ENCODE data around the gene SNORC.

DNA sequence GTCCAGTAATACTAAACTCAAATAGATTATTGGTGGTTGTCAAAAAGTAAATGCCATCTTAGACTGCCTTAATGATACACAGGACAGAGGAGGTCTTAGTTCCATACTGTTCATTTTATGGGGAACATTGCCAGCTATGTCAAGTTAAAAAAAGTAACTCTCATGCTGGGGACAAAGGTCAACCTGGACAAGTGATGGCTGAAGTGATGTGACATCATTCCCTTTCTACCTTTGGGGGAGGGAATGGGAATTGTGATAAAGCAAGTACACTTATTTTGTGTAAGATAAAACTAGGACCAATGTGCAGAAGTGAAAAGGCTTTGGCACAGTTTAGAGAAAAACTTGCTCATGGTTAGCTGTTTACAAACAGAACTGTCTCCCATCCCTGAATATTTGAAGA, 24.0 kb upstream of the SNORC start:
- TF ChIP-seq CSRNP3 (CRISPR knock-in tag; IDR thresholded peaks at IDR 0.05) (no peak), ZFP3 (CRISPR knock-in tag; IDR thresholded peaks at IDR 0.05) (no peak), CREB5 (CRISPR knock-in tag; IDR thresholded peaks at IDR 0.05; ENCODE audit: low read depth) (no peak)
- TF ChIP-seq, protein P1, sequence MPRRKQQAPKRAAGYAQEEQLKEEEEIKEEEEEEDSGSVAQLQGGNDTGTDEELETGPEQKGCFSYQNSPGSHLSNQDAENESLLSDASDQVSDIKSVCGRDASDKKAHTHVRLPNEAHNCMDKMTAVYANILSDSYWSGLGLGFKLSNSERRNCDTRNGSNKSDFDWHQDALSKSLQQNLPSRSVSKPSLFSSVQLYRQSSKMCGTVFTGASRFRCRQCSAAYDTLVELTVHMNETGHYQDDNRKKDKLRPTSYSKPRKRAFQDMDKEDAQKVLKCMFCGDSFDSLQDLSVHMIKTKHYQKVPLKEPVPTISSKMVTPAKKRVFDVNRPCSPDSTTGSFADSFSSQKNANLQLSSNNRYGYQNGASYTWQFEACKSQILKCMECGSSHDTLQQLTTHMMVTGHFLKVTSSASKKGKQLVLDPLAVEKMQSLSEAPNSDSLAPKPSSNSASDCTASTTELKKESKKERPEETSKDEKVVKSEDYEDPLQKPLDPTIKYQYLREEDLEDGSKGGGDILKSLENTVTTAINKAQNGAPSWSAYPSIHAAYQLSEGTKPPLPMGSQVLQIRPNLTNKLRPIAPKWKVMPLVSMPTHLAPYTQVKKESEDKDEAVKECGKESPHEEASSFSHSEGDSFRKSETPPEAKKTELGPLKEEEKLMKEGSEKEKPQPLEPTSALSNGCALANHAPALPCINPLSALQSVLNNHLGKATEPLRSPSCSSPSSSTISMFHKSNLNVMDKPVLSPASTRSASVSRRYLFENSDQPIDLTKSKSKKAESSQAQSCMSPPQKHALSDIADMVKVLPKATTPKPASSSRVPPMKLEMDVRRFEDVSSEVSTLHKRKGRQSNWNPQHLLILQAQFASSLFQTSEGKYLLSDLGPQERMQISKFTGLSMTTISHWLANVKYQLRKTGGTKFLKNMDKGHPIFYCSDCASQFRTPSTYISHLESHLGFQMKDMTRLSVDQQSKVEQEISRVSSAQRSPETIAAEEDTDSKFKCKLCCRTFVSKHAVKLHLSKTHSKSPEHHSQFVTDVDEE (CRISPR knock-in tag; IDR thresholded peaks at IDR 0.05): no peak
